DMS153 (cell line): Measurements from ENCODE around the gene TCP11.

Source experiments
- DNase-seq: peaks from one replicate; lab custom pipeline; 2025; lab: John Stamatoyannopoulos, UW

TCP11 gene

DNA sequence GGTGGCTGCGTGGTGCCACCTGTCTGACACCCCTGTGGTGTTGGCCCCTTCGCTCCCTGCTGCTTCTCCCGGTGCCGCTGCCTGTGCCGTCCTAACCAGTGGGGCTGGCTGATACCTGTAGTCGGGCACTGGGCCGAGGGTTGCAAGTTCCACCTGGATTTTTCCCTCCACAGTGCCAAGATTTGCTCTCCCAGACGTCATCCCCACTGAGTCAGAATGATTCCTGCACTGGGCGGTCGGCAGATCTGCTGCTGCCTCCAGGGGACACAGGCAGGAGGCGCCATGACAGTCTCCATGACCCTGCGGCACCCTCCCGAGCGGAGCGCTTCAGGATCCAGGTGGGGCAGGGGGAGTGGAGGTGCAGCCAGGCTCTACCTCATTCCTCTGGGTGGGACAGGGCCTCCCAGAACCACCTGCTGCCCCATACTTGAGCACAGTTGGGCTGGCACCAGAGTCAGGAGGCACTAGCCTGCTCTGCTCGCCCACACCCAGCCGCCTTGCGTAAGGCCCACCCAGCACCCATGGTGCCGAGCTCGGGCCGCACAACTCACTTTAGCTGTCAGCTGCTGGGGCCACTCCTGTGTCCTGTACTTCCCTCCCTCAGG, 60.2 kb downstream of the TCP11 start:
- DNase-seq: no peak

DNA sequence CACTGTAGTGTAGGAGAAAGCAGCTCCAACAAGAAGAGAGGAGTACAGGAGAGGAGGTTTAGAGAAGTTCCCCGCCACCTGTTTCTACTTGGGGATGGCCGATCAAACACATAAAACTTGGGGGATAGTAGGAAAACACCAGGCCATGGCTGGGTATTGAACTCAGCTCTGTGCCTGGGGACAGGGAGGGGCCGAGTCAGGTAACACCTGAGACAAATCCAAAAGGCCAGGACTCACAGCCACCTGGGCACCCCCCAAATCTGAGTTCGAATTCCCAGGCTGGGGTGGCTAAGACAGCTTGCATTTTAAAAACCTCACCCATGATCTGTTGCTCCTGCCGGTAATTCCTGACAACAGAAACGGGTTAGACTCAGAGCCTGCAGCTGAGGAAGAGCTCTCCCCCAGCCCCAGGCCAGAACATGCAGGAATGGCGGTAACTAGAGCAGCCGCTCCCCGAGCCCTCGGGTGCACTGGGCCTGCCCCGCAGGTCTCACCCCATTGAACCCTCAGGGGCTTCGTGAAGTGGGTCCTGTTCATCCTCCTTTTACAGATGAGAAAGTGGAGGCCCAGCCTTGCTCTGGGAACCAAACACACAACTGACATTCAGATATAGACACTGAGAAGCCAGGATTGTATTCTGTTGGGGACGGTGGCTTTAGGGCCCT, 61.0 kb downstream of the TCP11 start:
- no peak for DNase-seq

DNA sequence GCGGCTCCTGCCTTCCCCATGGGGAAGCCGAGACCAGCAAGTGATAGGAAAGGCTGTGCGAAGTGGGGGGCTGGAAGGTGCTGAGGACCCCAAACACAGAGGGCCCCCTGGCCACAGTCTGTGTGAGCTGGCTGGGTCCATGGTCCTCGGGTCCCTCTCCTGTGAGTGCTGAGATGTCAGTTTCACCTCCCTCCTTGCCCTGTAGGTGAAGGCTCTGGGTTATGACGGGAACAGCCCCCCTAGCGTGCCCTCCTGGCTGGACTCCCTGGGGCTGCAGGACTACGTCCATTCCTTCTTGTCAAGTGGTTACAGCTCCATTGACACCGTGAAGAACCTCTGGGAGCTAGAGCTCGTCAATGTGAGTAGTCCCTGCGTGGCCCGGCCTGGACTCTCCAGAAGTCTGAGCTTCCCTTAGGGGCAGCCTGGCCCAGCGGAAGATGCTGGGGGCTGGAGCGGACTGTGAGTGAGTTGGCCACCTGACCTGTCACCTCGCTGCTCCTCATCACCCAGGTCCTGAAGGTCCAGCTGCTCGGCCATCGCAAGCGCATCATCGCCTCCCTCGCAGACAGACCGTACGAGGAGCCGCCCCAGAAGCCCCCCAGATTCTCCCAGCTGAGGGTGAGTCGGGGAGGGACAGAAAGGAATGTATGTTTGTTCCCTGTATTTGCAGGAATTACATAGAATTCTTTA, 61.7 kb downstream of the TCP11 start:
- no peak for DNase-seq

DNA sequence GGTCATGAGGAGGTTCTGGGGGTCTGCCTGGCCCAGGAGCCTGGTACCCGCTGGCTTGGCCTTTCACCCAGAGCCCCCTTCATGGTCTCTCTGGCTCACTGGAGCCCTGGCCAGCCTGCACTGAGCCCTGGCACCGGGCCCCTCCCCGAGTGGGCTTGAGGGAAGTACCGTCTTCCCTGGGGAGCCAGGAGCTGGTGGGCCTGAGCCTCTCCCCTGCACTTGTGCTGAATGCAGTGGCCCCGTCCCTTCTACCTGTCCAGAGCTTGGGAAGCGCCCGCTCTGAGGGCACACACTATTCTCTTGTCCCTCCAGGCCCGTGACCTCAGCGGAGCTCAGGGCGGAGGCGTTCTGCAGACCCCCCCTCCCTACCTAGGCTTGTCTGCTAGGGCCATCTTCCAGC, 62.2 kb downstream of the TCP11 start:
- DNase-seq: no peak

DNA sequence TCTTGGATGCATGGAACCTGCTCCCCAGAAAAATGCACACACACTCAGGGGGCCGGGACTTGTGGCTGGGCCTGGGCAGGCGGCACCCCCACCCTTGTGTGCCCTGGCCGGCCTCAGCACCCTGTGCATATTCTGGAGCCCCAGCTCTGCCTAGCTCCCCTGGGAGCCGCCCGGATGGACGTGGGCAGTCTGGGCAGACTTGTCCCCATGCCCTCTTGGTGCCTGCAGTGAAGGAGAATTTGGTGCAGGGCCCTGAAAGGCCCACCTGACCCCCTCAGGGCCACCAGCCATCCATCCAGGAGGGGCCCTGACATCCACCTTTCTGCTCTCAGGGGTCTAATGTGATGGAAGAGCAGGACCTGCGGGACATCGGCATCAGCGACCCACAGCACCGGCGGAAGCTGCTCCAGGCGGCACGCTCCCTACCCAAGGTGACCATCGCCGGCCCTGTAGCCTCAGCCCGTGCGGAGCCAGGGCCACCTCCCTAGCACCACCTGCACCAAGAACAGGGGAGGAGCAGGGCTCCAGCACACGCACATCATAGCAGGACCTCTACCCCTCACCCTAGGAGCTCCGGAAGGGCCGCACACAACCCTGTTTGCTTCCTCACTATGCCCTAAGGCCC, 62.8 kb downstream of the TCP11 start:
- no peak for DNase-seq

DNA sequence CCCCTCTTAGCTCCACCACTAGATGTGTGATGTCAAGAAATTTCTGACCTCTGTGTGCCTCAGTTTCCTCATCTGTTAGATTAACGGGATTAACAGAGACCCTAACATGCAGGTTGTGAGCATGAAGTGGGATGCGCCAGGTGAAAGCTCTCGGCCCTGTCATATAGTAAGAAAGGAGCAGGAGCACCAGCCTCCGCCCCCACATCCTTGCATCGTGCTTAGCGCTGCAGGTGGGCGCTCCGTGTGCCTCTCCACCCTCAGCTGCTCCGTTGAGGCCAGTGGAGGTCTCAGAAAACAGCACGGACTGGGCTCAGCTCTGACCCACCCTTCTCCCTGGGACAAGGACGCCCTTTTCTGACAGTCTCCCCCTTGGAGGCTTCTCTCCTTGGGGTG, 63.4 kb downstream of the TCP11 start:
- DNase-seq: no peak

DNA sequence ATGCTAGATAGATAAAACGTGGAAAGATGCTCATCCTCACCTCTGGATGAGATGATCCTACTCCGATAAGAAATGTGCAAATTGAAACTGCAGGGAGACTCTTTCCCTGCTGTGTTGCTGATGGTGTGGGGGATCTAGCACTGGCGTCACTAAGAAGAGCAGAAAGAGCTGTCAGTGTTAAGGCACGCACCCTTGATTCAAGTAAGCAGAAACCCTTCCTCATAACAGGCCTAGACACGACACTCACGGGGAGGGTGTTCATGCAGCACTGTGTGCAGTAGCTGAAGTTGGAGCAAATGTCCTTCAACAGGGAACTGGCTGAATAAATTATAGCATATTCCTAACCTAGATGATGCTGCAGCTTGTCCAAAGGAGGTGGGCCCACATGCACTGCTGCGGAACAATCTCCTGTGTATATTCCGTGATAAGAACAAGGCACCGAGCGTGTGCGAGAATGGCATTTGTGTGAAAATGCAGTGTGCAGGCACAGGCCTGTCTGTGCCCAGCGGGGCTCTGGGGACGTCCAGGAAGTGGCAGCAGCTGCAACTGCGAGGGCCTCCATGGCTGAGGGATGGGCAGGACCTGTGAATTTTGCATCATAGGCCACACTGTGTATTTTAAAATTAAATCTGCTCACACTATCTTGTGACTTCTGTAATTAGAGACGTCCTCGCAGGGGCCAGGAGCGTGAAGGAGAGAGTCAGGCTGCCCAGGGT, 64.0 kb downstream of the TCP11 start:
- no peak for DNase-seq

DNA sequence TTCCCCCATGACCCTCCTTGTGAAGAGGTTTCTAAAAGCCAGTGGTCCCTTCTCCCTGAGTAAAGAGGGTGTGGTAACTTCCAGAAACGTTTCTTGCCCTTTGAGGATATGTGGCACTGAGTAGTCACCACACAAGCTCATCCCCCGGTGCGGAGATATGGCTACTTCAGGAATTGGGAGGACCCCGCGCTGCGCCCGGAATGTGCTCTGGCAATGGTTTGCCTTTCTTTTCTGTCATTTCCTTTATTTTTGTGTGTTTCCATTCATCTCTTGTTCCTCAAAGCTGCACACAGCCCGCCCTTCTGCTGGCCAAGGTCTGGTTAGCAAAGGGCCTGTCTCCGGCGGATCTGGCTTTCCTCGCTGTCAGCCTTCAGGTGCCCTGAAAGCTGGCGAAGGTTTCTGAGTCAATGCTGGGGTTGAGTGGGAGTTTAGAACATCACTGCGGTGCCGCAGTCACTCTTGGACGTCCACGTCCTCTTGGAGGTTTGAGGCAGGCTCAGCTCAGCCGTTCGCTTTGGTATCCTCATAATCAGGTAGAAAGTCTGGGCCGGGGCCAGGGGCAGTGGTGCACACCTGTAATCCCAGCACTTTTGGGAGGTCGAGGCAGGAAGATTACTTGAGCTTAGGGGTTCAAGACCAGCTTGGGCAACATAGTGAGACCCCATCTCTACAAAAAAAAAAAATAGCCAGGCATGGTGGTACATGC, 67.2 kb downstream of the TCP11 start:
- no peak for DNase-seq

DNA sequence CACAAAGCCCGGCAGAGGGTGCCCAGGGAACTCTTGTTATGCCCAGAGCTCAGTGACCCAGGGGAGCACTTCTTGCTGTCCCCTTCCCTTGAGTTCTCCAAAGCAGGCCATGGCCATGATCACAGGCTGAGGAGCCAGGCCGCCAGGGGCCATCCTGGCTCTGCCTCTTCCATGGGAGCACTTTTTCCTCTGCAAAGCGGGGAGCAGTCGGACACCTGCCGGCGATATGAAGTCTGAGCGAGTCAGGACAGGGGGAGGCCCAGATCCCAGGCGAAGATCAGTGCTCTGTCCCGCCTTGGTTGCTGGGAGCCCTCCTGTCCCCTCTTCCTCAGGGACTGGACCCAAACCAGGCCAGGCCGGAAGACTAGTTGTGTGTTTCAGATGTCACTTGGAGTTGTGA, 67.9 kb downstream of the TCP11 start:
- DNase-seq: no peak

DNA sequence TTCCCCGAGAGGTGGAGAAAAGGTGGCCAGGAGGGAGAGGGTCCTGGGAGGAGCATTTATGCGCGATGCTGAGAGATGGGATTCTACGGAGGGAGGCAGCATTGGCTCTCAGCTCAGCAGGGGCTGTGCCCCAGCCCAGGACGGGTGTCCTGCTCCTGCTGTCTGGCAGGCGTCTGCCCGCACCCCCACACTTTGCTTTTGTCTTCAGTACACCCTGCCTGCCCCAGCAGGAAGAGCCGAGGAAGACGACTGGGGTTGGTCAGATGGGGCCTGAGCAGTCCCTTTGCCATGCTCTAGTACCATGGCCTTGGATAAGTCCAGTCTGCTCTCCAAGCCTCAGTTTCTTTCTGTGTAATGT, 68.5 kb downstream of the TCP11 start:
- DNase-seq: no peak

DNA sequence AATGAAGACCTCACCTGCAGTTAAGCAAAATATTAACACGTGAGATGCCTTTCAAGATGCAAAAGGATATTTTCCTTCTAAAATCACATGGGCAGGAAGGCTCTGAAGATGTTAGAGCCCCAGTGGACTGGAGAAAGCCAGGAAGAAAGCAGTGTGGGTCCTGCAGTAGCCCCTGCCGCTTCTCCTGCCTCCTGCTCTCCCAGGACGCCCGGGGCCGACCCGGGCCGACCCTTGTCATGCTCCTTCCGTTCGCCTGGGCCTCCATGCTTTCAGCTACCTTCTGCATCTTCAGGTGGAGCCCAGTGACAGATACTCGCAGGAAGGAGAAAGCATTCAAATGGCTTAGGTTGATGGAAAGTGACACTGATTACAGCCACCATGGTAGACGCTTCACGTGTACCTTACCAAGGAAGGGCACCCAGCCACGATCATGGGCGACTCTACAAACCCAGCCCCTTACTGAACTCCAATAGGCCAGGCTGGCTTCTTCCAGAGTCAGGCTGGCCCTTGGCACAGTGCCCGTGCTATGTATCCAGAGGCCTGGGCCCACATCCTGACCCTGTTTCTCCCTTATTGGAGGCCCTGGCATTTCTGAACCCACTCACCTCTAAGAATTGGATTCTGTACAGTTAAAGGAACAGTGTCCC, 69.0 kb downstream of the TCP11 start:
- no peak for DNase-seq

DNA sequence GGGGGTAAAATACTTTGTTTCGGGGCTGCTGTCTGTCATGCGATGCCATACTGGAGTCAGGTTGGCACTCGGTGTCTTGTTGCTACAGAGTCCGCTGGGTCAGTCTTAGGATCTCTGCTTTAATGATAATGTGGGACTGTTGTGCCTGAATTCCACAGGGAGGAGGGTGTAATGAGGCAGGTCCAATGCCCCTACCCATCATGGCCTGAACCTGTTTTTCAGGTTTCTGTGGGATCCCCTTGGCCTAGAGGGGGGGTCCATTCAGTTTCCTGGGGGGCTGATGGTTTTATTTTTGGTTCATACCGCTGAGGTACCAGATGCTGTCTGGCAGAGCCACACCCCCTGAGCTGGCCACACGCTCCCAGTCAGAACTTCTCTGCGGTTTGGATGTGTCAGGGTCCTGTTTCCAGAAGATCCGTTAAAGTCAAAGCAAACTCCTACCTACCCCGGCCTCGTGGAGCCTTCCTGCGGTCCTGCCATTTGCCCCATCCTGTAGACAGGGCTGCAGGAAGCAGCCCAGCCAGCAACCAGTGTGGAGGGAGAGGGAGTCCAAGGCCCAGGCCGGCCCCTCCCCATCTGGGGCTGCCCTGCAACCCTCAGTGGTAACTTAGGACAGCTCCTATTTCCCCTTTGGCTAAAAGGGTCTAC, 69.7 kb downstream of the TCP11 start:
- DNase-seq: no peak

DNA sequence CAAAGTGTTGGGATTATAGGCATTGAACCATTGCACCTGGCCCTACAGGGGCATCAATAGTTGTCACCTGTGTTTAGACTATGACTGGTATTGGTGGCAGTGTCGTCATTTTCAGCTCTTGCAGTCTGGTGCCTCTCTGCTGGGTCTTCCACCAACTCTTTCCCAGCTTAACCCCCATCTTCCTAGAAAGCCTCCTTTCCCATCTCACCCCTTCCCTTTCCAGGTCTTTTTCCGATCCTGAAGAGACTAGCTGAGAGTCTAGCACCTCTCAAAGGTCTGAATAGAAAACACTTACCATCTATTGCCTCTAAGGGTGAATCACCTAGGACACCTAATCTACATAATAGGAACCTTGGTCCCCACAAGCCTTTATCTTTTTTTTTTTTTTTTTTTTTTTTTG, 71.0 kb downstream of the TCP11 start:
- DNase-seq: no peak

DNA sequence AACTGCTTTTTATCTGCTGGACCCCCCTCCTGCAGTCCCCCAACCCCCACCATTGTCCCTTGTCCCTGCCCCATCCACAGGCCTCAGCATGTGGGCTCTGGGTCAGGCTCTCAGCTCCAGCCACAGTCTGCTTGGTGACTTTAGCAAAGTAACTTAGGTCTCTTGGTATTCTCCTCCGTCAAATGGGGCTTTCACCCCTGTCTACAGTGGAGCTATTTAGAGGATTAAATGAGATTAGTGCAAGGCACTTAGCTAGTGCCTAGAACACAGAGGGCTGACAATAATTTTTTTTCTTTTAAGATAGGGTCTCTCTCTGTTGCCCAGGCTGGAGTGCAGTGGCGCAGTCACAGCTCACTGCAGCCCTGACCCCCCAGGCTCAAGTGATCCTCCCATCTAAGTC, 71.9 kb downstream of the TCP11 start:
- no peak for DNase-seq

DNA sequence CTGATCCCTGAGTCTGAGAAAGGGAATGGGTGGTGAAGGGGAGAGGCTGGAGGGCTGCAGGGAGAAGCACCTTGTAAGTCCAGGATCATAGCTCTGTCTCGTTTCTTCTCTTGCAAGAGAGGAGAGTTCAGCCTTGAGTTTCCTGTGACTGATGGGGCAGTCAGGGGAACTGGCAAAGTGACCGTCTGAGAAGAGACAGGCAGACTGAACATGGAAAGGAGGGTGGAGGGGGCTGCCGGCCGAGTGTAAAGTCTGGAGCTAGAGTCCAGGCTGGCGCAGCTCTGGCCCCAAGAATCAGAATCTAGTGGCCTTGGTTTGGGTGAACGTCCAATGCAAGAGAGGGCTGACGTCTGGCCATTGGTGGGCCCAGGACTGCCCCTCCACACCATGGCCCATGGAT, 72.5 kb downstream of the TCP11 start:
- DNase-seq: no peak

DNA sequence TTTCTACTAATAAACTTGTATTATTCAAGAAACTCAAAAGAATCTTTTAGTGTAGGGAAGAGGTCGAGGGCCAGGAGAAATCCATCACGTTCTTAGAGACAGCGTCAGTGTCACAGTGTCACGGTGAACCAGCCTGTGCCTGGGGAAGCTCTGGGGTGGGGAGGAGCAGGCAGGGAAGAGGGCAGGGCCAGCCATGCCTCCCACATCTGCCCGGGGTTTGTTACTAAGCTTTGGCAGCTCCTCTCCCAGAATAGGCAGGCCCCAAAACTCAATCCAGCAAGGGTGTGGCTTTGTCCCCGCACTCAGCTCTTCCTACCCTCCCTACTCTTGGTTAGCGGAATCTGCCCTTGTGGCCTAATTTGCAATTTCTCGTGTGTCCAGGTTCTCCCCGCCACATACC, 72.9 kb downstream of the TCP11 start:
- no peak for DNase-seq
